Esophagus squamous epithelium (tissue), 4 donors: Measurements from ENCODE around the gene TYK2.

Experiments used
- CTCF ChIP-seq, 6 experiments: fragments of 450-650 bp in 4 of 6; fragments of 200-600 bp in 2 of 6; sonication (generic) in 2 of 6; IDR thresholded peaks; one replicate each; pipeline ENCODE4 v1.5.1; 2016 to 2019; ENCODE audit warnings: antibody characterized with exemption in 6 of 6, mild to moderate bottlenecking in 4 of 6, moderate library complexity in 4 of 6
- POLR2A ChIP-seq, 4 donors: fragments of 450-650 bp; IDR thresholded peaks; one replicate each; pipeline ENCODE4 v1.6.1; 2017; ENCODE audit warnings: antibody characterized with exemption in 4 of 4, mild to moderate bottlenecking in 4 of 4, moderate library complexity in 3 of 4

- TF ChIP-seq CTCF (IDR thresholded peaks at IDR 0.05): no peak
- TF ChIP-seq POLR2A (IDR thresholded peaks at IDR 0.05): no peak
These were observed 44.9 kb downstream of the TYK2 start for GRCh38 chr19:10335352-10335985.
